Caco-2 (cell line): ENCODE results near the gene SOX6. TPM values are rescaled to one million over a fixed set of nuclear protein-coding genes. Genes with fewer than 3 reads are reported as not detected.
"Not testable (repeated sequence)": the region's sequence is repeated elsewhere in the genome, so short reads cannot be mapped to it uniquely, and the experiment has no call there.

Source experiments
- BruUV-seq: library from RNA; stranded (reverse); fragments of 400-500 nt; replicated peaks from 2 replicates; lab custom pipeline; 2021; lab: Mats Ljungman, UMichigan
- CTCF ChIA-PET: fragments of 300-600 bp; sonication (Branson Sonifier 250); formaldehyde crosslinking; loops from one replicate; lab custom pipeline; 2022; ENCODE audit warnings: antibody characterized with exemption; lab: Charles Lee
- POLR2A ChIA-PET: fragments of 300-600 bp; sonication (Branson Sonifier 250); formaldehyde crosslinking; loops from one replicate; lab custom pipeline; 2022; ENCODE audit warnings: antibody characterized with exemption; lab: Charles Lee
- DNase-seq, 2 experiments: peaks; one replicate each; pipeline versions ENCODE4 v3.0.0 to v3.0.0-alpha.2; 2020 to 2022
- H3K27me3 ChIP-seq: replicated peaks from 2 replicates; pipeline ENCODE4 v1.6.0; 2011; ENCODE audit warnings: low read length; ENCODE audit not compliant: control insufficient read depth, insufficient read depth
- H3K36me3 ChIP-seq: 2 replicates; pipeline ENCODE4 v1.5.1; 2011; ENCODE audit warnings: low read length; ENCODE audit not compliant: control insufficient read depth, insufficient read depth
- H3K4me1 ChIP-seq: fragments of 250-450 bp; sonication (Bioruptor Pico); 2 replicates; pipeline ENCODE4 v1.5.1; 2020; ENCODE audit warnings: mild to moderate bottlenecking
- H3K4me3 ChIP-seq: 2 replicates; pipeline ENCODE4 v1.5.1; 2011; ENCODE audit warnings: low read depth, mild to moderate bottlenecking, control low read depth, low read length
- H3K9me3 ChIP-seq: fragments of 250-450 bp; sonication (Bioruptor Pico); 2 replicates; pipeline ENCODE4 v1.5.1; 2020; ENCODE audit warnings: mild to moderate bottlenecking, moderate library complexity
- H3K27ac Mint-ChIP-seq: one replicate; pipeline ENCODE4 v1.8.0; 2022; ENCODE audit warnings: mixed read lengths; ENCODE audit not compliant: unreplicated experiment
- H3K27me3 Mint-ChIP-seq: one replicate; pipeline ENCODE4 v1.8.0; 2022; ENCODE audit warnings: mixed read lengths; ENCODE audit not compliant: insufficient read depth, unreplicated experiment
- H3K36me3 Mint-ChIP-seq: one replicate; pipeline ENCODE4 v1.8.0; 2022; ENCODE audit warnings: mild to moderate bottlenecking, mixed read lengths; ENCODE audit not compliant: insufficient read depth, unreplicated experiment
- H3K4me1 Mint-ChIP-seq: one replicate; pipeline ENCODE4 v1.8.0; 2022; ENCODE audit warnings: low read depth, mixed read lengths; ENCODE audit not compliant: unreplicated experiment
- H3K4me3 Mint-ChIP-seq: one replicate; pipeline ENCODE4 v1.8.0; 2022; ENCODE audit warnings: mild to moderate bottlenecking, moderate library complexity, mixed read lengths; ENCODE audit not compliant: unreplicated experiment
- H3K9me3 Mint-ChIP-seq: one replicate; pipeline ENCODE4 v1.8.0; 2022; ENCODE audit warnings: mixed read lengths; ENCODE audit not compliant: unreplicated experiment
- intact Hi-C: fragments of 100-400 bp; cut with micrococcal nuclease; formaldehyde crosslinking; loops from one replicate; pipeline ENCODE4 v1.10.0; 2022; ENCODE audit not compliant: unreplicated experiment
- total RNA-seq: library from RNA; stranded (reverse); gene quantifications from 2 replicates; pipeline ENCODE4 v1.2.3, GENCODE V29; 2022
- TF ChIP-seq, protein P1 (sequence below), 2 experiments: fragments of 200-600 bp in 1 of 2; IDR thresholded peaks; 1 replicate in 1 of 2; 2 replicates in 1 of 2; pipeline versions ENCODE4 v1.5.1 to v1.8.0; 2011 to 2022; ENCODE audit warnings: antibody characterized with exemption in 1 of 2, control low read depth in 1 of 2, inconsistent platforms in 1 of 2, low read depth in 1 of 2, low read length in 1 of 2, mild to moderate bottlenecking in 1 of 2, moderate library complexity in 1 of 2; ENCODE audit not compliant: insufficient read depth in 1 of 2, severe bottlenecking in 1 of 2, unreplicated experiment in 1 of 2

SOX6 gene
- total RNA-seq, 1 experiment from 2014 or later, result 10.8 TPM

DNA sequence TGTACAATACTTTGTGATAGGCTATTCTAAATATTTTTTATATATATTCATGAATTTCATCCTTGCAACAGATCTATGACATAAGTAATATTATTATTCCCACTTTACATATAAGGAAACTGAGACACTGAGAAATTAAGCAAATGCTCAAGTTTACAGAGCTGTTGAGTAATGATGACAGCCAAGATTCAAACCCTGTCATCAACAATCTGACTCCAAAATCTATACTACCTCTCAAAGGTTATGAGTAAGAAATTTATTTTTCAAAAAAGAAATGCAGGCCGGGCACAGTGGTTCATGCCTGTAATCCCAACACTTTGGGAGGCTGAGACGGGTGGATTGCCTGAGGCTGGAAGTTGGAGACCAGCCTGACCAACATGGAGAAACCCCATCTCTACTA is 22.6 kb upstream of the SOX6 start:
- ChIA-PET CTCF (no interaction called here), POLR2A (no interaction called here)
- H3K4me1 Mint-ChIP-seq, result no peaks in the 10 kb centered on the region
- TF ChIP-seq, protein P1, sequence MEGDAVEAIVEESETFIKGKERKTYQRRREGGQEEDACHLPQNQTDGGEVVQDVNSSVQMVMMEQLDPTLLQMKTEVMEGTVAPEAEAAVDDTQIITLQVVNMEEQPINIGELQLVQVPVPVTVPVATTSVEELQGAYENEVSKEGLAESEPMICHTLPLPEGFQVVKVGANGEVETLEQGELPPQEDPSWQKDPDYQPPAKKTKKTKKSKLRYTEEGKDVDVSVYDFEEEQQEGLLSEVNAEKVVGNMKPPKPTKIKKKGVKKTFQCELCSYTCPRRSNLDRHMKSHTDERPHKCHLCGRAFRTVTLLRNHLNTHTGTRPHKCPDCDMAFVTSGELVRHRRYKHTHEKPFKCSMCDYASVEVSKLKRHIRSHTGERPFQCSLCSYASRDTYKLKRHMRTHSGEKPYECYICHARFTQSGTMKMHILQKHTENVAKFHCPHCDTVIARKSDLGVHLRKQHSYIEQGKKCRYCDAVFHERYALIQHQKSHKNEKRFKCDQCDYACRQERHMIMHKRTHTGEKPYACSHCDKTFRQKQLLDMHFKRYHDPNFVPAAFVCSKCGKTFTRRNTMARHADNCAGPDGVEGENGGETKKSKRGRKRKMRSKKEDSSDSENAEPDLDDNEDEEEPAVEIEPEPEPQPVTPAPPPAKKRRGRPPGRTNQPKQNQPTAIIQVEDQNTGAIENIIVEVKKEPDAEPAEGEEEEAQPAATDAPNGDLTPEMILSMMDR (IDR thresholded peaks at IDR 0.05; ENCODE audit: insufficient read depth in 1 of 2, low read depth in 1 of 2, low read length in 1 of 2, severe bottlenecking in 1 of 2, unreplicated experiment in 1 of 2), result no peak
- no peaks in the 10 kb centered on the region for H3K9me3 Mint-ChIP-seq
- H3K4me3 ChIP-seq, result no peak overlapping the region
- H3K27me3 Mint-ChIP-seq, result no peaks in the 10 kb centered on the region
- intact Hi-C loops, result no loop called here
- H3K36me3 Mint-ChIP-seq, result no peaks in the 10 kb centered on the region
- H3K36me3 ChIP-seq, result no peaks in the 10 kb centered on the region
- H3K27ac Mint-ChIP-seq, result no peak overlapping the region
- no peaks in the 10 kb centered on the region for H3K9me3 ChIP-seq
- H3K27me3 ChIP-seq, result no peaks in the 10 kb centered on the region
- no peak for DNase-seq
- no peak overlapping the region for H3K4me3 Mint-ChIP-seq
- no TSS peak for BruUV-seq
- H3K4me1 ChIP-seq, result no peaks in the 10 kb centered on the region

DNA sequence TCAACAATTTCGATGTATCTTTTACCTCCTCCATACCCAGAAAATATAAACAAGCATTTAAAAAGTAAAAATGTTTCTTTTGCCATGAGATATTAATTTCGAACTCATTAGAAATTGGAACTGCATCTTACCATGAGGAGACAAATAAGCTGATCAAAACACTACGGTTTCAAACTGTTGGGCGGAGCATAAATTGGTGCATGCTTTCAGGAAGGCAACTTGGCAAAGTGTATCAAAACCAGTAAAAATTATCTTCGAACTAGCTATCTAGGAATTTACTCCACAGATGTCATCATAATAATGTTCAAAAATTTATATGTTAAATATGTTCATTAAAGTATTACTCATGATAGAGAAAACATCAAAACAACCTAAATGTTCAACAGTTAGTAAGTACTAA is 21.4 kb upstream of the SOX6 start:
- H3K36me3 ChIP-seq, result no peaks in the 10 kb centered on the region
- H3K4me3 Mint-ChIP-seq, result no peak overlapping the region
- H3K9me3 Mint-ChIP-seq, result no peaks in the 10 kb centered on the region
- H3K4me1 Mint-ChIP-seq, result no peaks in the 10 kb centered on the region
- H3K27ac Mint-ChIP-seq, result no peak overlapping the region
- H3K4me1 ChIP-seq, result no peaks in the 10 kb centered on the region
- no peaks in the 10 kb centered on the region for H3K9me3 ChIP-seq
- DNase-seq, result no peak
- H3K4me3 ChIP-seq, result no peak overlapping the region
- no peaks in the 10 kb centered on the region for H3K27me3 ChIP-seq
- BruUV-seq, result no TSS peak
- TF ChIP-seq, protein P1 (IDR thresholded peaks at IDR 0.05; ENCODE audit: insufficient read depth in 1 of 2, low read depth in 1 of 2, low read length in 1 of 2, severe bottlenecking in 1 of 2, unreplicated experiment in 1 of 2), result no peak
- intact Hi-C loops, result no loop called here
- POLR2A ChIA-PET, result no interaction called here
- no peaks in the 10 kb centered on the region for H3K36me3 Mint-ChIP-seq
- CTCF ChIA-PET, result no interaction called here
- no peaks in the 10 kb centered on the region for H3K27me3 Mint-ChIP-seq

DNA sequence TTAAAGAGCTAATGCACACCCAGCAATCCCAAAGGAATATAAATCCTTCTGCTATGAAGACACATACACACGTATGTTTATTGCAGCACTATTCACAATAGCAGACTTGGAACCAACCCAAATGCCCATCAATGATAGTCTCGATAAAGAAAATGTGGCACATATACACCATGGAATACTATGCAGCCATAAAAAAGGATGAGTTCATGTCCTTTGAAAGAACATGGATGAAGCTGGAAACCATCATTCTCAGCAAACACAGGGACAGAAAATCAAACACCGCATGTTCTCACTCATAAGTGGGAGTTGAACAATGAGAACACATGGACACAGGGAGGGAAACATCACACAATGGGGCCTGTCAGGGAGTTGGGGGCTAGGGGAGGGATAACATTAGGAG is 19.3 kb upstream of the SOX6 start:
- POLR2A ChIA-PET, result interaction anchor here (0.7 kb wide), 1 partner anchor 462 kb away, joined by 3 read pairs; no protein-coding TSS in a partner anchor
- H3K27me3 ChIP-seq, H3K27ac Mint-ChIP-seq, H3K27me3 Mint-ChIP-seq, DNase-seq, BruUV-seq, H3K9me3 Mint-ChIP-seq, H3K4me1 ChIP-seq, H3K4me3 ChIP-seq, H3K9me3 ChIP-seq, H3K4me3 Mint-ChIP-seq, H3K36me3 Mint-ChIP-seq, H3K4me1 Mint-ChIP-seq, CTCF ChIA-PET, H3K36me3 ChIP-seq, intact Hi-C loops: not testable (repeated sequence)

DNA sequence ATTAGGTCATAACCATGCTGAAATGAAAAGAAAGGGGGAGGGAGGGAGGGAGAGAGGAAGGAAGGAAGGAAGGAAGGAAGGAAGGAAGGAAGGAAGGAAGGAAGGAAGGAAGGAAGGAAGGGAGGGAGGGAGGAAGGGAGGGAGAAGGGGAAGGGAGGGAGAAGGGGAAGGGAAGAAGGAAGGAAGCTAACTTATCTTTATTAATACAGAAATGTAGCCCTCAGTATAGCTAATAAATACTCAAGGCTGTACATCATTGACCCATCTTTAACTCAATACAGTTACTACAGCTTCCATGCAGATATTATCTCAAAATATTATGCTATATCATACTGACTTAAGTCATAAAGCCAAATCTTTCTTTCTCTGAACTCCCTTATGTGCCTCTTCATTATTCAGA is 17.4 kb upstream of the SOX6 start:
- H3K27me3 ChIP-seq, result no peaks in the 10 kb centered on the region
- TF ChIP-seq, protein P1 (IDR thresholded peaks at IDR 0.05; ENCODE audit: insufficient read depth in 1 of 2, low read depth in 1 of 2, low read length in 1 of 2, severe bottlenecking in 1 of 2, unreplicated experiment in 1 of 2), result no peak
- CTCF ChIA-PET, result no interaction called here
- Mint-ChIP-seq H3K36me3 (no peaks in the 10 kb centered on the region), H3K27ac (no peak overlapping the region), H3K9me3 (peaks cover 12% of the 10 kb centered on the region), H3K4me1 (no peaks in the 10 kb centered on the region), H3K27me3 (no peaks in the 10 kb centered on the region), H3K4me3 (no peak overlapping the region)
- no TSS peak for BruUV-seq
- H3K4me3 ChIP-seq, result no peak overlapping the region
- no peaks in the 10 kb centered on the region for H3K36me3 ChIP-seq
- no peak for DNase-seq
- intact Hi-C loops, result no loop called here
- H3K9me3 ChIP-seq, result no peaks in the 10 kb centered on the region
- POLR2A ChIA-PET, result no interaction called here
- no peaks in the 10 kb centered on the region for H3K4me1 ChIP-seq
